CD4-positive, alpha-beta T cell treated with Interleukin-17A for 4 hours (primary cell): ENCODE measurements around the gene TMEM109.
"Not testable (repeated sequence)": the region's sequence is repeated elsewhere in the genome, so short reads cannot be mapped to it uniquely, and the experiment has no call there.

Source experiments
- DNase-seq: peaks from one replicate; pipeline ENCODE4 v3.0.0-alpha.2; 2020; ENCODE audit warnings: mixed read lengths

TMEM109 gene

DNA sequence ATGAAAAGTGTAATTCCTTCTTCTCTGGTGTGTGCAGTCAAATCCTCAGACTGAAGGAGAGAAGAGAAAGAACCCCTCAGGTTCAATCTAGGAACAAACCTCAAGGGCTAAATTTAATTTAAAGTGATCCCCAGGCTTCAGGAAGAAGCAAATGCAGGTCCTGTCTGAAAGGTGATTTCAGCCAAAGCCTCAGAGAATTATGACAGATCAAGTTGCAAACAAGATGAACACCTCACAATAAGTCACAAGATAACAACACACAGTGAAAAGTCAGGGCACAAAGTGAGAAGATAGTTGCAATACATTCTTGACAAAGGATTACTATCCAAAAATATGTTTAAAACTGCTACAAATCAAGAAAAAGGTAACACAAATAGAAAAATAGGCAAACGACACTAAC, 34.9 kb upstream of the TMEM109 start:
- DNase-seq = no peak

DNA sequence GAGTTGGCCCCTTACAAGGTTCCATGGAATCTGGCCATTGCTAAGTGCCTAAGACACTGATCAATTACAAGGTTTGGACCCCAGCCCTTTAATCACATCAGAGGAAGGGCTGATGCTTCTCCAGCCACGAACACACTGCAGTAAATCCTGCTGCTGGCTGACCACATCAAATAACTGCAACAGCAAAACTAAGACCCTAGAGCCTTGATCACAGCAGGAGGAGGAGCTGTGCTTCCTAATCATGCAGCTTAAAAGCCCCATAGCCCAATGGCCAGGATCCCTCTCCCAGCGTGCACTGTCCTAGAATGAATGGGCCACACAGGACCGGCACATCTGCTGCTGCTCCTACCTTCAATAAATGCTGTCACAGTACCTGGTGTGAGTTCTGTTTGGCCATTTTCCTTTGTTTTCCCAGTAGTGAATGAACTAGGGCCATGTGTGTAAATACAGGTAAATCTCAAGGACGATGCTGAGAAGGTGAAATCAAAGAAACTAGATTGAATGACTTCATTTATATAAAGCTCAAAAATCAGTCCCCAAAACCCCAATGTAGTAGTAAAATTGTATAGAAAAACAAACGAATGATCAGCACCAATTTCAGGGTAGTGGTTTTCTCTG, 33.9 kb upstream of the TMEM109 start:
- no peak for DNase-seq

DNA sequence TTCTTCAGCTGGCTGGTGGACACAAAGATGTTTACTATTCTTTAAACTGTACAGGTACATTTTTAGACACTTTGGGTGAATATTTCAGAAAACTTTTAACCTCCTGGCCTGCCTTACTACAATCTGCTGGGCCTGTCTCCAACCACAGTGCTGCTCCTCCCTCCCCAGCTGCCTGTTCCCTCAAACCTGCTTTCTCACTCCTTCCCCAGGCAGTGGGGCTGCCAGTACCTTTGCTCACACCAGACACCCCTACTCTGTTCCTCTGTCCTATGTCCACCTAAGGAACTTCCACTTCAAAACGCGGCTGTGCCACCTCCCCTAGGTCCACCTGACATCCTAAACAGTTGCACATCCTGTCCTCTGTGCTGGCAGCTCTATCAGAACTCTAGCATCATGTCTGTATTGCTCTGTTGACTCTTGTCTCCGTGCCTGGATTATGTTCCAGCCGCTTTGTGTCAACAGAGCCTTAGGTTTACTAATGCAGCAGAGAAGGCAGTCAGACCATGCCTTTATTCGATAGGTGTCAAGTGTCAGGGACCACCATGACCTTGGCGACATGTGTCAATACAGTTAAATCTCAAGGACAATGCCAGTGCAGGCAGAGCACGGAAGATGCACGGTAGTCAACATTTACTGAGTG, 33.2 kb upstream of the TMEM109 start:
- DNase-seq = no peak

DNA sequence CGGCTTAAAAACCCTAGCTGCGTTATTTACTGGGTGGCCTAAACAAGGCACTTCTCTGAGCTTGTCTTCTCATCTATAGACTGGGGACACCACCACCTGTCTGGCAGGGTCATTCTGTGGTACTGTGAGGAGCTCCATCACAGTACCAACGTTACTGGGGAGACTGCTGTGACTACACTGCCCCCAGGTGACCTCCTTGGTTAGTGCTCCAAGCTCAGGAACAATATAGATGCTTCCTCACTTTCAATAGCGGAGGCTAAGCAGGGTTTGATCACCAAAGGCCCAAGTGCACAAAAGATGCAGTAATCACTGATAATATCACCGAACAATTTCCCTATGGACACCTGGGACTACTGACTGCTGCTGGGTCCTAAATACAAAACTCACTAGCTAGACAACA, 26.4 kb upstream of the TMEM109 start:
- peak; percentile 38 for DNase-seq

DNA sequence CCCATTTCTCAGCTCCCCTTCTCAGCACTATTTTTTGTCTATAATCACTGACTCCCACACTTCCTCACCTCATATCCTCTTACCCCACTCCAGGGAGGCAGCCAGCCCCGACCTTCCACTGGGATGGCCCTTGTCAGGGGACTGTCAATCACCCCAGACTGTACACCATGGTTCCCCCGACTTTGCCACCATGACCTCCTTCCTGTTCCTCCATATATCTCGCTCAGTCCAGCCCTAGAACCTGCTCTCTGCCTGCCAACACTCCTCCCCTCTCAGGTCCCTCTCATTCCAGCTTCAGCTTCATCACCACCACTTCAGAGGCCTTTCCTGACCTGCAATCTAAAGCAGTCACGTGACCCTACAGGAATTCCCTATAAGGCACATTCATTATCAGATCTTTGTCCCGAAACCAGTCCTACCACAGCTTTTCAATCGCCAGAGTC, 24.1 kb upstream of the TMEM109 start:
- no peak for DNase-seq

DNA sequence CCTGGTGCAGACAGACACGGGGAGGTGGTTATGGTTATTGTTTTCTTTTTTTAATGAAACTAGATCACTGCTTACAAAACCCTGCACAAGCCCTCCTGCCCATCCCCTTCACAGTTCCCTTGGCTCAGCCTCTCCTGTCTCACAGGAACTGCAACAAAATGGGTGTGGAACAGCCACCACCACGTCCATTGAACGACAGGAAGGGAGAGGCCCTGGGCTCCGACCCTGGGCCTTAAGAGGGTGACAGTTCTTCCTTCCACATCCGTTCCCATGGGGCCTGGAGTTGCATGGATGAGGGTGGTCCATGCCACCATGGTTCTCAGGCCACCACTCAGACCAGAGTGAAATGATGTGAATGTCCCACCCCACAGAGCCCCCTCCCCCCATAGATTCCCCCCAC, 23.3 kb upstream of the TMEM109 start:
- no peak for DNase-seq

DNA sequence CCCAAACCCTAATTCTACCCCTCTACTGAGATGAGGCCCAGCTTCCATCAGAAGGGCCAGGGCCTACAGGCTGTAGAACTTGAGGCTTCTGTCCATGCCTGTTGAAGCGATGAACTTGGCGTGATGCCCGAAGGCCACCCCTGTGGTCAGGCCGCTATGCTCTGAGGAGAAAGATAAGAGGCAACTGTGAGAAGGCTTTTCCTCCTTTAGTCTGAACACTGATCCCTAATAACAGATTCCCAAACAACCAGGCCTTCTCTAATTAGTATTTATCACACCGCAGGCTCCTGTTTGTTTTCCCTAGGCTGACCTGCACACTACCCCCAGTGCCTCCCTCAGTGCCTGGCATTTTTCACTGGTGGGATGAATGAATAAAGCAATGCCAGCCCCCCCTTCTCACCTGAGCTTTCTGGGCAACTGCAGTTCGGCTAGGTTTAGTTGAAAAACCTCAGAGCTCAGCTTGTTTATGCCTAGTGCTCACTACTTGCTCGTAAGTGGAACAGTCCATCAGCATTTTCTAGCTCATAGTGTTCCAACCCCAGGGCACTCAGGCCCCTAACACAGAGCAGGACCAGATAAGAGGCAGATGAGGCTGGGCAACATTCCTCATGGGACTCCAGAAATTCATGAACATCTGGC, 22.7 kb upstream of the TMEM109 start:
- no peak for DNase-seq

DNA sequence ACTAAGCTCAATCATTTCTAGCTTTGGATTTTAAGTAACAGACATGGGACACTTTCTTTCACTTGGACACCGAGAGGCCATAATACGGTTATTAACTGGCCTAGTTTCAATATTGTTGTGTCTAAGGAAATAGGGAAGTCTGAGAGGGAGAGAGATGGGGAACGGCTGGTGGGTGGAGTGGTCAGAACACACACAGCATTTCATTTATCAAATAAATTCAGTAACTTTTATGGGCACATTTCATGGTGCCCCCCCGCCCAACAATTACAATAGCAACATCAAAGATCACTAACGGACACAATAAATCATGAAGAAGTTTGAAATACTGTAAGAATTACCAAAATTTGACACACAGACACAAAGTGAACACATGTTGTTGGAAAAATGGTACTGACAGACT, 18.3 kb upstream of the TMEM109 start:
- no peak for DNase-seq

DNA sequence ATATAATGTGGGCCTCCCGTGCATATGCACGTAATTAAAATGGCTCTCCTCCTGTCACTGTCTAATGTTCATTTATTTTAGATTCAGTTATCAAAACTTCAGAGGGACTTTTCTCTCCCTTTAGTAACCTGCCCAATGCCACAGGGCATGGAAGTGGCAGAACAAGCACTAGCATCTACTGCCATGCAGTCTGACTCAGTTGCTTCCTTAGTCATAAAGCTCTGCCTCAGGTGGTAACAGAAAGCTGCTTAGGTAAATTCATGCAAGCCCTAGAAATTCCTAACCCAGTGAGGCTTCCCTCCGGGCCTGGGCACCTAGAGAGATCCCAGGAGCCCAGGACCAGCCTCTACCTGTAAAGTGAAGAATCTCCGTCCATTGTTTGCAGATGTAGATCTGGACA, 16.5 kb upstream of the TMEM109 start:
- DNase-seq = no peak

DNA sequence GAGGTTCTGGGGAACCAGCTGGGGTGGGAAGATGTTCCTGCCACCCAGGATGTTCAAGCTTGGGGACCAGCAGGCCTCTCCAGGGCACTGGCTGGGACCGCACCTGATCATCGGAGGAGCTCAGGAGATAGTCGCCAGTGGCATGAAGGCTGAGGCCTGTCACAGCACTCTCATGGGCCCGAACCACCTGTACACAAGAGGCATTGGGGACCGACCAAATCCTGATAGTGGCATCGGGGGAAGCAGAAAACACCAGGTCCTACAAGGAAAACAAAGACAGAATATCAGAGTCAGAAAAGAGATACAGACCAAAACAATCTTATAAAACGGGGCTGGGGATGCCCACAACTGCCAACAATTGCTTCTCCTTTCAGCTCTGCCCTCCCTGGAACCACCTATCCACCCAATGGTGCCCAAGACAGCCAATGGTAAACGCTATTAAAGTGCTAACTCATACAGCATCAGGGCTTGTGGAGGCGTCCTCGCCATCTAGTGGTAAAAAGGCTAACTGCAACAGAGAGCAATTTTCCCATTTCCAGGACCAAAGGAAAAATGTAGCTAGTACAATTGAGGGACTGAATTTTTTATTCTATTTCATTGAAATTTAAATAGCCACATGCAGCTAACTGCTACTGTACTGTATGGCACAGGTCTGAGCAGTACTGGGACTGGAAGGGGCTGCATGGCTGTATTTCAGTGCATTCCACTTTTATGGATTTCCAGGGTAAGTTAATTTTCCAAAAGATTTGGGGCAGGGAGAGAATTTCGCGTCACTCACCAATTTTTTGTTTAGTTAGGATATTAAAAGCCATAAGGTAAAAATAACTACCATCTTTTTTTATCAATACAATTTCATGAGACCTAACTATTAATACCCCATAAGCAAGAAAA, 14.7 kb upstream of the TMEM109 start:
- DNase-seq = peak; percentile 24

DNA sequence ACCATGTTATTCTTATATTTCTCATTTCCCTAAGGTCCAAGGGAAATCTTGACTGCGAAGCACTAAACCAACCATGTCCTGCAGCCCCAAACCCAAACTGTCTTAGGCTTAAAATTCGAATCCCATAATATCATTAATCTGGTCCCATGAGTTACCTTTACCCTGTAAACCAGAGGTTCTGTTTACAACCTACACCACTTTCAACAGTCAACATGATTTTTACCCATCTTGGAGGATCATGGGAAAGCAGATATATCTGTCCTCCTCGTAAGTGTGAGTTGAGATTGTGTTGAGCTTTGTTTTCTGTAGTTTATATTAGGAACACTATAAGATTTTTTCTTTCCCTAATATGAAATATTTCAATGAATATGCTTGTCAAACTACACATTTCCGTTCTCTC, 14.0 kb upstream of the TMEM109 start:
- DNase-seq = no peak

DNA sequence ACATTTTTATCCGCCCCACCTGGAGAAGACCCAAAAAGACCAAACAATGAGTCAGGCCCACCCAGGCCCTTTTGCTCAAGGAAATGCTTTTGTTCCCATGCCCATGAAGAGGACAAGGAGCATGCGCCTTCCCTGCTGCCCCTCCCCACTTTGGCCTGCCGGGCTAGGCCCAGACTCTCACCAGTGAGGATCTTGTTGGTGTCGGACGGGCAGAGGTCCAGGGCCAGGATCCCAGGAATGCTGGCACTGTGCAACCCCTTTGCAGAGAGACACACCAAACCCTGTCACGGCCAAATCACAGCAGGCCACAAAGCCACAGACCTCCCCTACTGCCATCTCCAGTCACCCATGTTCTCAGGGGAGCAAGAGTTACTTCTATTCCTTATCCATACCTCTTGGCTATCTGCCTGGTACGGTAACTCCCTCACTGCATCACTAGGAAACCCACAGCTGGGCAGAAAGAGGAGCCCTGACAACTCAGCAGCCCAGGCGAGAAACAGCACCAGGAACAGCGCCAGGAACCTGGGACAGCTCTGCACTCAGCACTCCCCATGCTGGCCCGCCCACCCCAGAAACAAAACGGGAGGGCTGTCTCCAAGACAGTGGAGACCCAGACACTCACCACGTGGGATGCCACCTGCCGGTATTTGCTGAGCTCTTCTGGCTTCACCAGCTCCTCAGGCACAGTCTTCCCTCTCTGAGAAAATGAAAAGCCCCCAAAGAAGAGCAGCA, 13.1 kb upstream of the TMEM109 start:
- no peak for DNase-seq

DNA sequence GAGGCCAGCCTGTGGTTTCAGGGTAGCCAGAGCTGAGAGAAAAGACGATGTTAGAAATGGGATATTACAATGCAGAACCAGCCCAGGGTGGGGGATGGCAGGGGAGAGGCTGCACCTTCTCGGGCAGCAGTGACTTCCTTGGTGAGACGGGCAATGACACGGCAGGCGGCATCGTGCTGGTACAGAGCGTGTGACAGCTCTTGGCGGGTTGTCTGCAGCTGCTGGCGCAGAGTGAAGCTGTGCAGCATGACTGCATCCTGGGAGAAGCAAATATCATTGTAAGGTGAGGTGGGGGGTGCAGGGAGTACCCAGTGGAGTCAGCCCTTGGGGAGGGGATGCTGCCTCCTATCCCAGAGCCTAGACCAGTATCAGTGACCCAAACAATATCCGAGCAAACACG, 11.3 kb upstream of the TMEM109 start:
- DNase-seq = no peak

DNA sequence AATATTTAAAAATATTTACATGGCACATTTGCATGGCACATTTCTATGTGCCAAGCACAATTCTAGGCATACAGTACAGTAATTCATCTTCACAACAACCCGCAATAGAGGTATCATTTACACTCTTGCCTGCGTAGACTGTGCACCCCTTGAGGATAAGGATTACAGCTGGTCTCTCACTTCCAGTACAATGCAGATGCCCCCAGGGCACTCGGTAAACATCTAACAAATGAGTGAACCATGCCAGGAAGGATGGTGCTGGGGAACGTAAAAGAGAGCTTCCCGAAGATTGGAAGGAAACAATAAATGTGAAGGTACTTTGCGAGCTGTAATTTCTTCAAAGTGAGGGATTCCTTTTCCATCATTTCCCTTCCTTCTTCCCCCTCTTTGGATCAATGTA, 8.9 kb upstream of the TMEM109 start:
- no peak for DNase-seq

DNA sequence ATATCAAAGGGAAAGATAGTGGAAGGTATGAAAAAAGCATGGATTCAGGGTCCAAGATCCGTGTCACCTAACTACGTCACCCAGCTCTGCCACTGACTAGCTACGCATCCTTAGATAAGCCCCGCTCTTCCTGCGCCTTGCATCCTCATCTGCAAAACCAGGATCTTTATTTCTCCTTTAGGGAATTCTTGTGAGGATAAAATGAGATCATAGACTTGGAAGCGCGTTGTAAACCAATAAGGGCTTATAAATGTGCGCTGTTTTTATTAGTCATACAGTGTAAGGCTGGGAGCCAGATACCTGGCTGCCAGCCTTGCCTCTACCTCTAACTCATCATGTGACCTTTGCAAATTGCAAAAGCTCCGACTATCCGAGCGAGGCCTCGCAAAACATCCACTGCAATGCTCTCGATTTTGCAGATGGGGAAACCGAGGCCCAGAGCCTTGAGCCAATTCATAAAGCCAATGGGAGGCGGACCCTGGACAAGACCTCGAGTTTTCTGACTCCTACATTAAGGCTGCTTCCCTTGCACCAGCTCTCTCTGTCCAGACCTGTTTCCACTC, 8.3 kb upstream of the TMEM109 start:
- DNase-seq = peak; percentile 51

DNA sequence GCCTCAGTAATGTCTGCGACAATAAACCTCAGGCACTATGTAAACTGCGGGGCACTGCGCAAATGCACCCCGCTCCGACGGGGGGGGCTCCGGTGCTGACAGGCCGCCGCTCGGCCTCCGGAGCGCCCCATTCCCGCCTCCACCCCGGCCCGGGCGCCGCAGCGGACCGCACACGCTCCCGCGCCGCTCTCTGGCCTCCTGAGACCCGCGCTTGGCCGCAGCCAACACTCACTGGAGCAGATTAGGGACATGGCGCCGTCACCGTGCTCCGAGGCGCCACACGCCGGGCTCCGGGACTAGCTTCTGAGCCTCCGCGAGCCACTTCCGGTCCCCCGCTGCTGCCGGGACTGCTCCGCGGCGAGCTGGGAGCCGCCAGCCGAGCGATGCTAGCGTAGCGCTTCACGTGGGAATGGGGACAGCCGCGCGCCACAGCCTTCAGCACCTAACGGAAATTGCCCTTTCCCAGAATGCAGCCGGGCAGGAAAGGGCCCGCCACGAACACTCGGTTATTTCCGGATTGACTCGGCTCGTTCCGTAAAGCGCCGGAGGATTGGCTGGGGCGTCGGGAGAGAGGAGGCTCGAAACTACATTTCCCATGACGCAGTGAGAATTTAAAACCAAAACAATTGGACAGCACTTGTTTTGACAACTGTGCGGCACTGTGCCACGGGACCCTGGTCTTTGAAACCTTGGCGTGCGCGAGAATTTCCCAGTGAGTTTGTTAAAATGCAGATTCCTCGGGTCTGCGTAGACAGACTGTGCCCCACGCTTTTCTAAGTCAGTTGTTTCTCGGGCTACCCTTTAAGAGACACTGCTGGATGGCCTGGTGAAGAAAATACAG, 7.6 kb upstream of the TMEM109 start, which contains the start of gene PRPF19:
PRPF19 (minus strand) TSS at position 454 of the 841 bp plus-strand sequence; CDS start at position 251, 203 bp downstream.
- DNase-seq = peak; percentile 97

DNA sequence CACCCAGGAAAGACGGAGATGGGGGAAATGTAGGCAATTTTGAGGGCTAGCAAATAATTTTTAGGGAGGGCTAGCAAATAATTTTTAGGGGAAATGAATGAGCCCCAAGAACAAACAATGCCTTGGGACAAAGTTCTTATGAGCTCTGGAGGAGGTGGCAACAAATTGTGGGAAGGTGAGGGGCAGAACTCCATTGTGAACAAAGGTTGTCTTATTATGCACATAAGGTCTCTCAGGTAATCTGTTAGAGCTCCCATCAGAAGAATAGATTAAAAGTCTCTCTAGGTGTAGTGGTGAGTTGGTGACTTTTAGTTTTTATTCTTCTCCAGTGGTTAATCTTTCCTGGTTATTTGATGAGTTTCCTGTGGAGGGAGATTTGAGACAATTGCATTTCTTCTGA, 5.2 kb upstream of the TMEM109 start:
- DNase-seq = no peak

DNA sequence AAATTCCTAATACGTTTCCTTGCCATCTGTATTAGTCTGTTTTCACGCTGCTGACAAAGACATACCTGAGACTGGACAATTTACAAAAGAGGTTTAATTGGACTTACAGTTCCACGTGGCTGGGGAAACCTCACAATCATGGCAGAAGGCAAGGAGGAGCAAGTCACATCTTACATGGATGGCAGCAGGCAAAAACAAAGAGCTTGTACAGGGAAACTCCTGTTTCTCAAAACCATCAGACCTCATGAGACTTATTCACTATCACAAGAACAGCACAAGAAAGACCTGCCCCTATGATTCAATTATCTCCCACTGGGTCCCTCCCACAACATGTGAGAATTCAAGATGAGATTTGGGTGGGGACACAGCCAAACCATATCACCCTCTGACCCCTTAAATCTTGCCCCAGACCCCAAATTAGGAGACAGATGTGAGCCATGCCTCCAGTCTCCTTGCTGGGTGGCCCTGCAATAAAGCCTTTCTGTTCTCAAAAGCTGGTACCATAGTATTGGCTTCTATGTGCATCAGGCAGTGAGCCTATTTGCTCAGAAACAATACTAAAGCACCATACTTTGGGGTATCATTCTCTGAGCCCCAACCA, 4.2 kb upstream of the TMEM109 start:
- DNase-seq = not testable (repeated sequence)

DNA sequence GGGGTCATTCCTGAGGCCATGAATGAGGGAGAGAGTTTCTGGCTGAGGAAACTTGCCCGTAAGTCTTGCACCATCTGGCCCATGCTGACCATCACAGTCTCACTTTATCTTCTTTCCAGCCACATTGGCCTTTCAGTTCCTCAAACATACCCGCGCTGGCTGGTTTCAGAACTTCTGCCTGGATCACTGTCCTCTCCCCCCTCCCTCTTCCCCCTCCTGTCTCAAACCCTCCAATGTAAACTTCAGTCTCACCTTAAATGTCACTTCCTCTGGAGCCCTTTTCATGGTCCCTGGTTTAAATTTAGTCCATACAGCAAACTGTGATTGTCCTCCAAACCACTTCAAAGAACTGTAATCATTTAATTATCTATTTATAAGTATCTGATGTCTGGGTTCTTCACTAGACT, 3.7 kb upstream of the TMEM109 start:
- DNase-seq = no peak

DNA sequence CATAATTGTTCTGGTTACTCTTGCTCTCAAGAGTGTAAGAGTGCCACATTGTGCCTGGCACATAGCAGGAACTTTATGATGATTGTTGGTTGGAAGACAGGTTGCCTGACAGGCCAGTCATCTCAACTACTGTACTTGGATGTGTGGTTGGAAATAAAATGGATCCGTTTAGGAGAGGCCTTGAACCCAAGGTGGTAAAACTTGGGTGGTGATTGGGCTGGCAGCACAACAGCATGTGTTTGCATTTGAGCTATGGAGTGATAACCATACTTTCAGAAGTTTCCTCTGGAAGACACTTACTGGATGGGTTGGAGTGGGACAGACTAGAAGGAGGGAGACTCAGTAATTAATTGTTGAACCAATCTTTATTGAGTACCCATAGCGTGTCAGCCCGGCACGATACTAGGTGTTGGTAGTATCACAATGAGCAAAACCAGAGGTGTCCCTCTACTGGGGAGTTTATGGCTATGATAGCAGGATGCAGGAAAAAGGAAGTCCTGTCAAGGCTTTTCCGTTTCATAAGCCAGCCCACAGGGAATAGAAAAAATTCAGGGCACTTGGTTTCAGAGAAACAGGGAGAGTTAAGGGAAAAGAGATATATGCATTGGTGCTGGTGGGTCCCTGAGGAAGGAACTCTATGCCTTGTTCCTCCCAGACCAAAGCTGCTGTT, 3.1 kb upstream of the TMEM109 start:
- no peak for DNase-seq
